ENCODE results near the gene TGFBRAP1.
A peak's percentile ranks its signal among the peaks of the same experiment; 100 is the strongest.
"Not testable (repeated sequence)": the region's sequence is repeated elsewhere in the genome, so short reads cannot be mapped to it uniquely, and the experiment has no call there.

The TGFBRAP1 gene

GRCh38 chr2:105272176-105272575, 57.4 kb downstream of the TGFBRAP1 start:
- no peak for DNase-seq

- DNase-seq: no peak
These were observed 58.0 kb downstream of the TGFBRAP1 start for GRCh38 chr2:105271393-105272045.

- DNase-seq: no peak
These were observed 60.1 kb downstream of the TGFBRAP1 start for GRCh38 chr2:105269426-105269825.

- DNase-seq: no peak
These were observed 66.9 kb downstream of the TGFBRAP1 start for GRCh38 chr2:105262651-105263091.

GRCh38 chr2:105261061-105261460, 68.5 kb downstream of the TGFBRAP1 start:
- DNase-seq: peak; percentile 92

- no peak for DNase-seq
These were observed 70.6 kb downstream of the TGFBRAP1 start for GRCh38 chr2:105258835-105259350.

- DNase-seq: peak; percentile 15
These were observed 71.6 kb downstream of the TGFBRAP1 start for GRCh38 chr2:105257981-105258380.

GRCh38 chr2:105256431-105257047, 73.0 kb downstream of the TGFBRAP1 start:
- peak; percentile 14 for DNase-seq

- DNase-seq: peak; percentile 76
These were observed 73.6 kb downstream of the TGFBRAP1 start for GRCh38 chr2:105255979-105256378.

GRCh38 chr2:105254531-105255210, 74.9 kb downstream of the TGFBRAP1 start:
- no peak for DNase-seq

GRCh38 chr2:105252271-105252670, 77.3 kb downstream of the TGFBRAP1 start:
- DNase-seq: peak; percentile 24

GRCh38 chr2:105251016-105251648, 78.4 kb downstream of the TGFBRAP1 start:
- not testable (repeated sequence) for DNase-seq

- no peak for DNase-seq
These were observed 79.6 kb downstream of the TGFBRAP1 start for GRCh38 chr2:105249891-105250290.

GRCh38 chr2:105249181-105249580, 80.4 kb downstream of the TGFBRAP1 start:
- DNase-seq: no peak

GRCh38 chr2:105248316-105249070, 81.0 kb downstream of the TGFBRAP1 start:
- peak; percentile 66 for DNase-seq

GRCh38 chr2:105244451-105244850, 85.1 kb downstream of the TGFBRAP1 start:
- no peak for DNase-seq

GRCh38 chr2:105243961-105244360, 85.6 kb downstream of the TGFBRAP1 start:
- no peak for DNase-seq

GRCh38 chr2:105242286-105242993, 87.1 kb downstream of the TGFBRAP1 start:
- DNase-seq: no peak

GRCh38 chr2:105241443-105241842, 88.1 kb downstream of the TGFBRAP1 start, which contains the start of gene GPR45:
Gene GPR45, plus strand, starts transcription at chr2:105241743. Its CDS starts 116 bp downstream, at chr2:105241859.
- DNase-seq: no peak

- DNase-seq: peak; percentile 91
These were observed 89.6 kb downstream of the TGFBRAP1 start for GRCh38 chr2:105239924-105240323.

- no peak for DNase-seq
These were observed 90.8 kb downstream of the TGFBRAP1 start for GRCh38 chr2:105238664-105239240.

All from fibroblast of skin of back (primary cell).